HuH-7.5 (cell line): Measurements from ENCODE around the gene CFAP54.
"Not testable (repeated sequence)": the region's sequence is repeated elsewhere in the genome, so short reads cannot be mapped to it uniquely, and the experiment has no call there.

Experiments used
- DNase-seq: peaks from one replicate; pipeline ENCODE4 v3.0.0; 2011; ENCODE audit warnings: low spot score

Gene CFAP54

GRCh38 chr12:96635844-96636243 is 146.5 kb downstream of the CFAP54 start:
- no peak for DNase-seq

- no peak for DNase-seq
These were observed 147.5 kb downstream of the CFAP54 start for GRCh38 chr12:96636895-96637294.

- no peak for DNase-seq
These were observed 159.5 kb downstream of the CFAP54 start for GRCh38 chr12:96648923-96649322.

GRCh38 chr12:96652870-96653269 is 163.5 kb downstream of the CFAP54 start:
- DNase-seq = no peak

DNA sequence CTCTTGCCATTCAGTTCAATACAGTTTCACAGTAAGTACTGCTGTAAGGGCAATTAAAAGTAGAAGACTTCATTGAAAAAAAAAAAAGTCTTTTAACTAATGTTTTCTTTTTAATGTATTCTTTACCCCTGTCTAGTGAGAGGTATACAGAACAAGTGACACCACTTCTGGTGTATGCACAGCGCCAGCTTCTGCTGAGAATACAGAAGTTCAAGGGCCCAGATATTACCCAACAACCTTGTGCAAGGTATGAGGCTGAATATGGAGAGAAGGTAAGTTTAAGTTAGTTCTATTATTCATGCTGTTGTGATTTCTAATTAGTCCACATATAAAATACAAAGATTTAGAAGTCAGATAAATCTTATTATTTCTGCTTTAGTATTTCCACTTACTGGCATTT is 168.7 kb downstream of the CFAP54 start:
- no peak for DNase-seq

GRCh38 chr12:96669786-96670185 is 180.4 kb downstream of the CFAP54 start:
- no peak for DNase-seq

DNA sequence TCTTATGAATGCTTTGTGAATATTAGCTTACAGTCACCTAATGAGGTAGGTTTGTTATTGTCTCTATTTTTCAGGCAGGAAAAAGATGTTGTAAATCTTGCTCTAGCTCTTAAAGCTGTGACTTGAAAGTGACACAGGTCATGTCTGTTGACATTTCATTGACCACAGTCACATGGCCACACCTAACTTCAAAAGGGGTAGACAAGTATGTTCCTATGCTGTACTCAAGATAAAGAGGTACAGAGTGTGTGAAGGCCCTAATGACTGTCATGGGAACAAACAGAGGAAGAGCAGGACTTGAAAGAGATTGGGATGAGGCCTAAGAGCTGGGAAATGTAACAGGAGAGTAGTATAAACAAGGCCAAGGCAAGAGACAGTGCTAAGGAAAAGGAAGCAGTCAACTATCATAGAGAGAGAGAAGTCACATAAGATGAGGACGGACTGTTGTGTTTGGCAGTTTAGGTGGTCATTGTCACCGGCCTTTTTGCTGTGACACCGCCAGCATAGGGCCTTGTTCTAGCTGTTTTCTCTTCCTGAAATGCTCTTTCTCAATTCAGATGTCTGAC is 181.0 kb downstream of the CFAP54 start:
- no peak for DNase-seq

- DNase-seq = not testable (repeated sequence)
These were observed 186.1 kb downstream of the CFAP54 start for GRCh38 chr12:96675519-96675918.

DNA sequence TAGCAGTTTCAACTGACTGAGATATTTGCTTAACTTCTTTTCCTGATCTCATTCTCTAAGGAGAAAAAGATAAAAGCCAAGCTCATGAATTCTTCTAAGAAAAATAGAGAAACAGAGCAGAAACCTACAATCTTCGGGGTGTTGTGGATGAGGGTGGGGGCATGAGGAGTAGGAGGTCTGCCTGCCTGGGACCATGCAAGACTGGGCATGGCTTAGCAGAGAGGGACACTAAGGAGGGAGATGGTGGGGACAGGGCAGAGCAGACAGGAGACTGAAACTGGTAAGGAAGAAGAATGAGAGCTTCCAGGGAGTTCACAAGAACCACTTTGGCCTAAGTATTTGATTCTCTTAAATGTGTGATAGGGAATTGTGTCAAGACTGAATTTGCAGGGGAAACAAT is 188.0 kb downstream of the CFAP54 start:
- no peak for DNase-seq

DNA sequence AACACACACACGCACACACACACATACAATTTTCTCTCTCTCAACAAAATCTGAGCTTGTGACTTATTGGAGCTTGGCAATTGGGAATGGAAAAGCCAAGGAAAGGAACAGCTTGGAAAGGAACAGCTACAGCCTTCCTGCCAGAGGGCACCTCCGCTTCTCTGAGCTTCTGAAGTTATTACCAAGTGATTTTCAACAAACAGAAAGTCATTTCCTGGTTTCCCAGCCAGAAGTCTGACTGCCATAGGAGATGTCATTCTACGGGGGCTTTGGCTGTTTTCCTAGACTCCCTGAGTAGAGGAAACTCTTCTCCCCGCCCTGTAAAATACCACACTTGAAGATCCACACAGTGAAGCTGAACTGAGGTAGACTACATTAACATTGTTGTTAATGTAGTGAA is 198.3 kb downstream of the CFAP54 start:
- DNase-seq = no peak

- DNase-seq = no peak
These were observed 209.1 kb downstream of the CFAP54 start for GRCh38 chr12:96698521-96698920.

DNA sequence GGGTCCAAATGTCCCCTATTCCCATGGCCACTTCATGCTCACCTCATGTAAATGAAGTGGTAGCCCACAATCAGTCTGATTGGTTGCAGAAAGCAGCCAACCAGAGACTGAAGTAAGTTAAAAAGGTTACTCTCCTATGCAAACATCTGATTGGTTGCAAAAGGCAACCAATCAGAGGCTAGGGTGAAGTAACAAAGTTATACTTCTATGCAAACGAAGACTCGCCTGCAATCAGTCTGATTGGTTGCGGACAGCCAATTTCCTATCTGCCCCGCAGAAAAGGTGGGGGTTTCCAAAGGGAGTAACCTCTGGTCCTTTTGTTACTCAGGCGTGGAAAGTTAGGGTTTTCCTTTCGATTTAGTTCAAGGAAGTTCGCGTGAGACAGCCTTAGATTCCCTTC is 209.6 kb downstream of the CFAP54 start:
- no peak for DNase-seq

DNA sequence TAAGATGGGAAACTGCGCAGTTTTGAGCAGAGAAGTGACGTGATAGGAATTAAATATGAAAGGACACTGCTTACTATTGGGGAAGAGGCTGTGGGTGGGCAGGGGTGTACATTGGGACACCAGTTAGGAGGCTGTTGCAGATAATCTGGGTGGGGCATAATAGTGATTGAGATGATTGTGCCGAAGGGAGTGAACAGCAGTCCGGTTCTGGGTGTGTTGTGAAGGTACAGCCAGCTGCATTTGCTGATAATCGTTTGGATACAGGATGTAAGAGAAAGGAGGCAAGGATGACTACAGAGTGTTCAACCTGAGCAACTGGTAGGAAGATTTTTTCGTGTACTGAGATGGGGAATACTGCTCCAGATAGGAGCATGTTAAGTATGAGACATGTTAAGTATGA is 212.5 kb downstream of the CFAP54 start:
- DNase-seq = no peak

GRCh38 chr12:96710127-96710745 is 220.9 kb downstream of the CFAP54 start:
- no peak for DNase-seq

DNA sequence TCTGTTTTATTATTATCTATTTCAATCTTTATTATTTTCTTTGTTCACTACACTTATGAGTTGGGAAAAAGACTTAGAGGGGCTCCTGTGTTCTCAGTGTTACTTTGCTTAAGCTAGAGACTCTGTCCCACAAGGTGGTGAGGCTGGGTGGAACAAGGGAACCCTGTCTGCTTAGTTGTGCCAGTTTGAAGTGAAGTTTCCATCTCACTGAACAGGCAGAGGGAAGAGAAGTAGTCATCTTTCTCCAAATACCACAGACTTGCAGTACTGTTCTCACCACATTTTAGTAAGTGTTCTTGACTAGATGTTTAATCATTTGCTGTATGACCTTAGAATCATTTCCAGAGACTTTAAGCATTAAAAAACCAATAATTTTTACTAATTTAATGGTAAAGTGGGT is 222.0 kb downstream of the CFAP54 start:
- no peak for DNase-seq

DNA sequence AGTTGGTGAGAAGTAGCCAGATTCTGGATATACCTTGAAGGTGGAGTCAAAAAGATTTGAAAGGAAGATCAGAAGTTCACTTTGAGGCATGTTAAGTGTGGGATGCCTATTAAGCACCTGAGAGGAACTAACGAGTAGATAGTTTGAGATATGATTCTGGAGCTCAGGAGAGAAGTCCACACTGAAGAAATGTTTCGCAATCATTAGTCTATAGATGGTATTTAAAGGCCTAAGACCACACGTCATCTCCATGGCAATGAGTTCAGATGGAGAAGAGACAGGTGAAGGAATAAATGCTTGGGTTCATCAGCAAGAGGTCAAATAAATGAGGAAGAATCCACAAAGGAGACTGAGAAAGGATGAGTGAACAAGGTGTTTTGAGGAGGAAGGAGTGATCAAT is 224.8 kb downstream of the CFAP54 start:
- DNase-seq = no peak

- no peak for DNase-seq
These were observed 230.4 kb downstream of the CFAP54 start for GRCh38 chr12:96719660-96720362.

DNA sequence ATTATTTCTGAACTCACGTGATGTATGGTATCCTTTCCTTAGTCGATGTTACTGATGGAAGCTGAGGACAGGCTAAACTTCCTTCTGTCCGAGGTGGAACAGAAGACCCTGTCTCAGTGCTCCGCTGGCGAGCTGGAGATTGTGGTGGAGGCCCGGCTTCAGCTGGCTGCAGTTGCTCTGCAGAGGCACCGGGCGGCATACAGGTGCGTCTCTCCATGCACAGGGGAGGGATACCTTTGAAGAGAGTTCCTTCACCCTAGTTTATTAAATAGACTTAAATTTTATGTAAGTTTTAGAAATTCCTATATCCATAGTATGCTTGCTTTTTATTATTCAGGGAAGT is 231.0 kb downstream of the CFAP54 start:
- DNase-seq = peak; percentile 13

DNA sequence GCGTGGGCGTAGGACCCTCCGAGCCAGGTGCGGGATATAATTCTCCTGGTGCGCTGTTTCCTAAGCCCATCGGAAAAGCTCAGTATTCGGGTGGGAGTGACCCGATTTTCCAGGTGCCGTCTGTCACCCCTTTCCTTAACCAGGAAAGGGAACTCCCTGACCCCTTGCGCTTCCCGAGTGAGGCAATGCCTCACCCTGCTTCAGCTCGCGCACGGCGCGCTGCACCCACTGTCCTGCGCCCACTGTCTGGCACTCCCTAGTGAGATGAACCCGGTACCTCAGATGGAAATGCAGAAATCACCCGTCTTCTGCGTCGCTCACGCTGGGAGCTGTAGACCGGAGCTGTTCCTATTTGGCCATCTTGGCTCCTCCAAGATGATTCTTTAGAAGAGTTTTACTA is 240.1 kb downstream of the CFAP54 start:
- DNase-seq = not testable (repeated sequence)

- no peak for DNase-seq
These were observed 240.5 kb downstream of the CFAP54 start for GRCh38 chr12:96729886-96730285.

GRCh38 chr12:96743606-96744005 is 254.2 kb downstream of the CFAP54 start:
- no peak for DNase-seq

GRCh38 chr12:96749999-96750398 is 260.6 kb downstream of the CFAP54 start:
- no peak for DNase-seq

DNA sequence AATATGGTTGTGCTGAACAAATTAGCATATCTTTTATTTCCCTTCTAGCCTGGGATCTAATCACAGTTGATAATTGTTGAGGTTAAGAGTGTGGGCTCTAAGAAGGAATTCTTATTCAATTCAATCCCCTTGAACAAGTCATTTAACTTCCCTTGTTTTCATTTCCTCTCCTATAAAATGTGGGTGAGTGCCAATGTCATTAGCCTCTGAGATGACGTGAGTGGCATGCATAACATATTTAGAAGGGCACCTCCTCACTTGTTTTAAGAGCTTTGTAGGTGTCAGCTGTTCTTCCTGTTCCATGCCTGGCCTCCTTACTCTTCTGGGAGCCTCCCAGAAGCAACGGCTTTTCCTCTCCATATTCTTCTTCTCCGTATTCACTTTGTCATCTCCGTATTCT is 262.2 kb downstream of the CFAP54 start:
- DNase-seq = no peak

GRCh38 chr12:96752211-96752610 is 262.8 kb downstream of the CFAP54 start:
- no peak for DNase-seq
